ENCODE measurements around the gene OR5D18.

OR5D18 gene

GRCh38 chr11:55811067-55811466, 8.4 kb upstream of the OR5D18 start, which contains the start of gene OR5L1:
OR5L1 (plus strand) TSS chr11:55811367; CDS start chr11:55811467, 100 bp downstream.
- H3K4me3 ChIP-seq (ENCODE audit: low read depth, low read length) = no peak within 1 kb of the TSS
- in situ Hi-C loops (cut with HindIII; ENCODE audit: low sequenced_read_pairs) = no loop called here
- TF ChIP-seq CTCF (IDR thresholded peaks at IDR 0.05; ENCODE audit: low read depth, low read length, missing control alignments) = no peak
- no peak for DNase-seq (ENCODE audit: low read depth)

- TF ChIP-seq CTCF (IDR thresholded peaks at IDR 0.05; ENCODE audit: low read depth, low read length, missing control alignments) = no peak
- no peak for DNase-seq (ENCODE audit: low read depth)
- in situ Hi-C loops (cut with HindIII; ENCODE audit: low sequenced_read_pairs) = no loop called here
- no peak within 1 kb of the TSS for H3K4me3 ChIP-seq (ENCODE audit: low read depth, low read length)
These were observed 7.5 kb downstream of the OR5D18 start, which contains the start of gene OR5L2 for GRCh38 chr11:55826919-55827318. OR5L2 (plus strand) TSS chr11:55827219; CDS start chr11:55827219, 0 bp downstream.

- in situ Hi-C loops (cut with HindIII; ENCODE audit: low sequenced_read_pairs) = no loop called here
These were observed 19.0 kb downstream of the OR5D18 start, which contains the start of gene OR5D16 for GRCh38 chr11:55838452-55838851. OR5D16 (plus strand) TSS chr11:55838752; CDS start chr11:55838752, 0 bp downstream.

GRCh38 chr11:55847453-55847852, 28.0 kb downstream of the OR5D18 start:
- no peak for DNase-seq (ENCODE audit: low read depth)
- in situ Hi-C loops (cut with HindIII; ENCODE audit: low sequenced_read_pairs) = no loop called here
- no peak for TF ChIP-seq CTCF (IDR thresholded peaks at IDR 0.05; ENCODE audit: low read depth, low read length, missing control alignments)

More at GRCh38 chr11:55838452-55838851, 19.0 kb downstream of the OR5D18 start, which contains the start of gene OR5D16:
- no peak for TF ChIP-seq CTCF (IDR thresholded peaks at IDR 0.05; ENCODE audit: low read depth, low read length, missing control alignments)
- DNase-seq (ENCODE audit: low read depth) = no peak
- no peak within 1 kb of the TSS for H3K4me3 ChIP-seq (ENCODE audit: low read depth, low read length)

GRCh38 chr11:55849037-55849436, 29.6 kb downstream of the OR5D18 start:
- no peak overlapping the region for H3K4me3 ChIP-seq (ENCODE audit: low read depth, low read length)
- in situ Hi-C loops (cut with HindIII; ENCODE audit: low sequenced_read_pairs) = no loop called here
- no peak for TF ChIP-seq CTCF (IDR thresholded peaks at IDR 0.05; ENCODE audit: low read depth, low read length, missing control alignments)
- DNase-seq (ENCODE audit: low read depth) = no peak

More at GRCh38 chr11:55847453-55847852, 28.0 kb downstream of the OR5D18 start:
- H3K4me3 ChIP-seq (ENCODE audit: low read depth, low read length) = no peak overlapping the region

- in situ Hi-C loops (cut with HindIII; ENCODE audit: low sequenced_read_pairs) = no loop called here
- TF ChIP-seq CTCF (IDR thresholded peaks at IDR 0.05; ENCODE audit: low read depth, low read length, missing control alignments) = no peak
- no peak overlapping the region for H3K4me3 ChIP-seq (ENCODE audit: low read depth, low read length)
- DNase-seq (ENCODE audit: low read depth) = no peak
These were observed 32.7 kb downstream of the OR5D18 start for GRCh38 chr11:55852141-55852540.

Measured in astrocyte of the cerebellum (primary cell).